HFFc6 (cell line): ENCODE results near the gene YY2. TPM values are rescaled to one million over a fixed set of nuclear protein-coding genes. Genes with fewer than 3 reads are reported as not detected.

Experiments
- DNase-seq: peaks from one replicate; pipeline ENCODE4 v3.0.0-alpha.2; 2018
- H3K27ac Mint-ChIP-seq: 2 replicates; pipeline ENCODE4 v1.8.0; 2020; ENCODE audit warnings: mild to moderate bottlenecking, mixed read lengths
- H3K27me3 Mint-ChIP-seq: 2 replicates; pipeline ENCODE4 v1.8.0; 2021; ENCODE audit warnings: mild to moderate bottlenecking, moderate library complexity, mixed read lengths; ENCODE audit not compliant: insufficient read depth
- H3K36me3 Mint-ChIP-seq: 2 replicates; pipeline ENCODE4 v1.8.0; 2021; ENCODE audit warnings: low read depth, mixed read lengths
- H3K4me1 Mint-ChIP-seq: 2 replicates; pipeline ENCODE4 v1.8.0; 2020; ENCODE audit warnings: low read depth, mixed read lengths
- H3K4me3 Mint-ChIP-seq: 2 replicates; pipeline ENCODE4 v1.8.0; 2020; ENCODE audit warnings: mild to moderate bottlenecking, moderate library complexity, mixed read lengths
- H3K9me3 Mint-ChIP-seq: 2 replicates; pipeline ENCODE4 v1.8.0; 2020; ENCODE audit warnings: mild to moderate bottlenecking, mixed read lengths
- total RNA-seq, 6 experiments: library from RNA; stranded (reverse); fragmentation: NEBNext Ultra II Directional; extraction: Animal tissue kit (Norgen Biotek cat#: 25700); gene quantifications; 2 replicates in 1 of 6; 3 replicates in 5 of 6; pipeline ENCODE4 v1.2.3, GENCODE V29; 2021
- TF ChIP-seq, protein P1 (sequence below): fragments of 200-600 bp; sonication (generic); IDR thresholded peaks from 2 replicates; pipeline ENCODE4 v1.5.0; 2021; ENCODE audit warnings: antibody characterized with exemption, mild to moderate bottlenecking

YY2 gene
- total RNA-seq, 6 experiments from 2014 or later: 2.9 to 3.6 (median 3.3) TPM

DNA sequence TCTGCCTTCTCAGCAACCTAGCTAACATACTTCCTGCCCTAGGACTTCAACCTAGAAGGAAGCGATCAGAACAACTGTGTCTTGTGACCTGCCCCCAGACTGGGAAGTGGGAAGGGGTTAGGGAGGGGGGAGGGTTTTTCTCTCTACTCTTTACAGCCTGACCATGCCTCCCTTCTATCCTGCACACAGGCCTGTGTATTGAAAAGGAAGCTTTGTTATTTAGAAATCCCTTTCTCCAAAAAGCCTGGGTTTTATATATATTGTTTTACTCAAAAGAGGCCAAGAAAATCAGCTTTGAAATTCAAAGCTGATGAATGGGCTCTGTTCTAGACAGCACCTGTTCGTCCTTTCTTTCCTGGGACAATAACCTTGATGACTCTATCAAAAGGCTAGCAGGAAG, 49.5 kb downstream of the YY2 start:
- Mint-ChIP-seq H3K4me3 (no peak overlapping the region), H3K27ac (no peak overlapping the region), H3K4me1 (no peaks in the 10 kb centered on the region), H3K9me3 (no peaks in the 10 kb centered on the region), H3K27me3 (no peaks in the 10 kb centered on the region), H3K36me3 (no peaks in the 10 kb centered on the region)
- TF ChIP-seq, protein P1, sequence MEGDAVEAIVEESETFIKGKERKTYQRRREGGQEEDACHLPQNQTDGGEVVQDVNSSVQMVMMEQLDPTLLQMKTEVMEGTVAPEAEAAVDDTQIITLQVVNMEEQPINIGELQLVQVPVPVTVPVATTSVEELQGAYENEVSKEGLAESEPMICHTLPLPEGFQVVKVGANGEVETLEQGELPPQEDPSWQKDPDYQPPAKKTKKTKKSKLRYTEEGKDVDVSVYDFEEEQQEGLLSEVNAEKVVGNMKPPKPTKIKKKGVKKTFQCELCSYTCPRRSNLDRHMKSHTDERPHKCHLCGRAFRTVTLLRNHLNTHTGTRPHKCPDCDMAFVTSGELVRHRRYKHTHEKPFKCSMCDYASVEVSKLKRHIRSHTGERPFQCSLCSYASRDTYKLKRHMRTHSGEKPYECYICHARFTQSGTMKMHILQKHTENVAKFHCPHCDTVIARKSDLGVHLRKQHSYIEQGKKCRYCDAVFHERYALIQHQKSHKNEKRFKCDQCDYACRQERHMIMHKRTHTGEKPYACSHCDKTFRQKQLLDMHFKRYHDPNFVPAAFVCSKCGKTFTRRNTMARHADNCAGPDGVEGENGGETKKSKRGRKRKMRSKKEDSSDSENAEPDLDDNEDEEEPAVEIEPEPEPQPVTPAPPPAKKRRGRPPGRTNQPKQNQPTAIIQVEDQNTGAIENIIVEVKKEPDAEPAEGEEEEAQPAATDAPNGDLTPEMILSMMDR: no peak
- DNase-seq: no peak

DNA sequence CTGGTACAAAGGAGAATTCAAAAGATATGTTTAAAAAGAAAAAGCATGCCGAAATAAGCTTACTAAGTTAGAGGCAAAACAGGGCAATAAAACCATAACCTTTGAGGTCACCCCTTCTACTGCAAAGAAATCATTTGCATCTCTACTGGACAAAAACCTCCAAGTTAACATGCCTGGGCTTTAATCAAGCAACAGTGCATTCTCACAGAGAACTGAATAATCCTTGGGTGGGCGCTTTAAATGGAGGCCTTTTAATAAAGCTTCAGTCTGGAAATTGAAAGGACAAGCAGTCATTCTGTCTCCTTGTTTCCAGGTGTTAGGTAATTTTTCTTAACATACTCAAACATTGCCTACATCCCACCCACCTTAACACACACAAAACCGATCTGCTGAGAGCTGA, 50.2 kb downstream of the YY2 start:
- Mint-ChIP-seq H3K27ac (no peak overlapping the region), H3K4me3 (no peak overlapping the region), H3K27me3 (no peaks in the 10 kb centered on the region), H3K9me3 (no peaks in the 10 kb centered on the region), H3K4me1 (no peaks in the 10 kb centered on the region), H3K36me3 (no peaks in the 10 kb centered on the region)
- DNase-seq: no peak
- TF ChIP-seq, protein P1: no peak

DNA sequence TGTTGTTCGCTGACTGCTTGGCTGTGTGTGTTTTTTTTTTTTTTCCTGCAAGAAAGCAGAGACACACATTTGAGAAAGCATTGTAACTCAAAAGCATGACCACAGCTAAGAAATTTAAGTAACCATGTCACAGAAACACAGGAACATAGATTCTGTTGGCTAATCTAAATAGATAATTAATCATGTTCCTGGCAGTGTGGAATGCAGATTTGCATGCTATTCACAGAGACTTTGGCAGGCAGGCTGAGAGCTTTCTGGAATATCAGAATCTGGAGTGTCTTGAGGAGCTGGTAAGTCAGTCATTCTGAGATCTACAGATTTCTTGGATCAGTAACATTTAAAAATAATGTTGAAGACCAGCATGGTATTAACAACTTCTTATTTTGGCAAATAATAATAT, 51.5 kb downstream of the YY2 start:
- no peak for DNase-seq
- Mint-ChIP-seq H3K4me3 (no peak overlapping the region), H3K27ac (no peak overlapping the region), H3K36me3 (no peaks in the 10 kb centered on the region), H3K9me3 (no peaks in the 10 kb centered on the region), H3K27me3 (no peaks in the 10 kb centered on the region), H3K4me1 (no peaks in the 10 kb centered on the region)
- TF ChIP-seq, protein P1: no peak

Other genes starting within 250 kb of the YY2 start
- not detected for gene KLHL34, start 197.7 kb upstream of the YY2 start, total RNA-seq
- gene SMPX, start 97.9 kb upstream of the YY2 start, total RNA-seq: not detected
- gene MBTPS2, start 16.4 kb upstream of the YY2 start, total RNA-seq: 10 to 100 TPM; 31.2 to 39.9 (median 34.0) TPM
- gene SMS, start 84.7 kb downstream of the YY2 start, total RNA-seq: 100 to 1,000 TPM; 141 to 208 (median 196) TPM
- gene PHEX, start 176.3 kb downstream of the YY2 start, total RNA-seq: under 1 TPM; 0.05 to 0.10 (median 0.07) TPM